ENCODE measurements around the gene SLC12A7.

DNA sequence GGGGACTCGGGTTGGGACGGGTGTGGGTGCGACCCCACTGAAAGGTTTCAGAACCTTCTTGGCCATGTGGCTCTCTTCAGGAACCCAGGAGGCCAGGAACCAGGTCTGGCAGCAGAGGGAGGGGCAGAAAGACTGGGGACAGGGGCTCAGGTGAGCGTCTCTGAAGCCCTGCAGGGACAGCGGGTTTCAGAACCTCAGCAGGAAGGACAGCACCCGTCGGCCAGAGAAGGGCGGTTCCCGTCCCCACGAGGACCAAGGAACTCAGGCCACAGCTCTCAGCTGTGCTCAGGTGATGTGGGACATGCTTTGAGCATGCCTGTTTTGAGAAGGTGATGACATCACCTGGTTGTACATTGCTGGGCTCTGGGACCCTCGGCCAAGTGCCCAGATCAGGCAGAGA, 25.7 kb downstream of the SLC12A7 start:
- TF ChIP-seq, protein P1, sequence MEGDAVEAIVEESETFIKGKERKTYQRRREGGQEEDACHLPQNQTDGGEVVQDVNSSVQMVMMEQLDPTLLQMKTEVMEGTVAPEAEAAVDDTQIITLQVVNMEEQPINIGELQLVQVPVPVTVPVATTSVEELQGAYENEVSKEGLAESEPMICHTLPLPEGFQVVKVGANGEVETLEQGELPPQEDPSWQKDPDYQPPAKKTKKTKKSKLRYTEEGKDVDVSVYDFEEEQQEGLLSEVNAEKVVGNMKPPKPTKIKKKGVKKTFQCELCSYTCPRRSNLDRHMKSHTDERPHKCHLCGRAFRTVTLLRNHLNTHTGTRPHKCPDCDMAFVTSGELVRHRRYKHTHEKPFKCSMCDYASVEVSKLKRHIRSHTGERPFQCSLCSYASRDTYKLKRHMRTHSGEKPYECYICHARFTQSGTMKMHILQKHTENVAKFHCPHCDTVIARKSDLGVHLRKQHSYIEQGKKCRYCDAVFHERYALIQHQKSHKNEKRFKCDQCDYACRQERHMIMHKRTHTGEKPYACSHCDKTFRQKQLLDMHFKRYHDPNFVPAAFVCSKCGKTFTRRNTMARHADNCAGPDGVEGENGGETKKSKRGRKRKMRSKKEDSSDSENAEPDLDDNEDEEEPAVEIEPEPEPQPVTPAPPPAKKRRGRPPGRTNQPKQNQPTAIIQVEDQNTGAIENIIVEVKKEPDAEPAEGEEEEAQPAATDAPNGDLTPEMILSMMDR (IDR thresholded peaks at IDR 0.05) = no peak
- TF ChIP-seq POLR2A (IDR thresholded peaks at IDR 0.05) = no peak
